Progenitor cell of endocrine pancreas (in vitro differentiated cells): ENCODE data around the gene DCX. TPM values are rescaled to one million over a fixed set of nuclear protein-coding genes. Genes with fewer than 3 reads are reported as not detected.
A peak's percentile ranks its signal among the peaks of the same experiment; 100 is the strongest.

Source experiments
- DNase-seq: peaks from one replicate; pipeline ENCODE4 v3.0.0; 2021; ENCODE audit warnings: low spot score; ENCODE audit not compliant: unreplicated experiment
- H3K27ac Mint-ChIP-seq: 2 replicates; pipeline ENCODE4 v1.8.0; 2021; ENCODE audit warnings: mild to moderate bottlenecking, moderate library complexity, mixed read lengths
- H3K27me3 Mint-ChIP-seq: 2 replicates; pipeline ENCODE4 v1.8.0; 2021; ENCODE audit warnings: mixed read lengths
- H3K36me3 Mint-ChIP-seq: 2 replicates; pipeline ENCODE4 v1.8.0; 2022; ENCODE audit warnings: mixed read lengths; ENCODE audit not compliant: insufficient read depth
- H3K4me1 Mint-ChIP-seq: 2 replicates; pipeline ENCODE4 v1.8.0; 2021; ENCODE audit warnings: low read depth, mixed read lengths
- H3K4me3 Mint-ChIP-seq: 2 replicates; pipeline ENCODE4 v1.8.0; 2021; ENCODE audit warnings: low read depth, mild to moderate bottlenecking, moderate library complexity, mixed read lengths
- H3K9me3 Mint-ChIP-seq: 2 replicates; pipeline ENCODE4 v1.8.0; 2021; ENCODE audit warnings: low read depth, mixed read lengths
- total RNA-seq: library from RNA; stranded (reverse); gene quantifications from 2 replicates; pipeline ENCODE4 v1.2.1, GENCODE V29; 2021
- TF ChIP-seq, protein P1 (sequence below): fragments of 200-600 bp; sonication (generic); IDR thresholded peaks from one replicate; pipeline ENCODE4 v1.5.0; 2021; ENCODE audit warnings: antibody characterized with exemption, mild to moderate bottlenecking; ENCODE audit not compliant: unreplicated experiment

Gene DCX
- total RNA-seq, 1 donor from 2014 or later, result 171 TPM

DNA sequence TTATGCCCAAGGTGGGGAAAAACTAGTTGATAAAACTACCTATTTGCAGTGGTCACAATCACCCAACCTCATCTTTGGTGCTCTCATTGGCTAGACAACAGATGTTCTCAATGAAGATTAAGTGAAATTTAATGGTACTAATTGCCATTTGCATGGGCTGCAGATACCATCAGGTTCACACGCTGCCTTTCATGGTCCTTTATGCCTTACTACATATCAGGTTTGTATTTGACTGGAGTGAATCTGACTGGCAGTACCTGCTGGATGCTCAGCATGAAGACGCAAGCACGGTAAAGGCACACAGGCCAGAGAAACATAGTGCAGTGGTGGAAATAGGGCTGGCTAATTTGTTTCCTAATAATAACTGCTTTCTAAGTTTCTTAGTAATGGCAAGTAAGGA is 48.3 kb downstream of the DCX start:
- H3K9me3 Mint-ChIP-seq, result no peaks in the 10 kb centered on the region
- TF ChIP-seq, protein P1, sequence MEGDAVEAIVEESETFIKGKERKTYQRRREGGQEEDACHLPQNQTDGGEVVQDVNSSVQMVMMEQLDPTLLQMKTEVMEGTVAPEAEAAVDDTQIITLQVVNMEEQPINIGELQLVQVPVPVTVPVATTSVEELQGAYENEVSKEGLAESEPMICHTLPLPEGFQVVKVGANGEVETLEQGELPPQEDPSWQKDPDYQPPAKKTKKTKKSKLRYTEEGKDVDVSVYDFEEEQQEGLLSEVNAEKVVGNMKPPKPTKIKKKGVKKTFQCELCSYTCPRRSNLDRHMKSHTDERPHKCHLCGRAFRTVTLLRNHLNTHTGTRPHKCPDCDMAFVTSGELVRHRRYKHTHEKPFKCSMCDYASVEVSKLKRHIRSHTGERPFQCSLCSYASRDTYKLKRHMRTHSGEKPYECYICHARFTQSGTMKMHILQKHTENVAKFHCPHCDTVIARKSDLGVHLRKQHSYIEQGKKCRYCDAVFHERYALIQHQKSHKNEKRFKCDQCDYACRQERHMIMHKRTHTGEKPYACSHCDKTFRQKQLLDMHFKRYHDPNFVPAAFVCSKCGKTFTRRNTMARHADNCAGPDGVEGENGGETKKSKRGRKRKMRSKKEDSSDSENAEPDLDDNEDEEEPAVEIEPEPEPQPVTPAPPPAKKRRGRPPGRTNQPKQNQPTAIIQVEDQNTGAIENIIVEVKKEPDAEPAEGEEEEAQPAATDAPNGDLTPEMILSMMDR, result no peak
- H3K4me3 Mint-ChIP-seq, result no peak overlapping the region
- peaks cover 20% of the 10 kb centered on the region for H3K4me1 Mint-ChIP-seq
- H3K27me3 Mint-ChIP-seq, result no peaks in the 10 kb centered on the region
- no peak for DNase-seq
- H3K27ac Mint-ChIP-seq, result no peak overlapping the region
- H3K36me3 Mint-ChIP-seq, result peaks cover 3% of the 10 kb centered on the region

DNA sequence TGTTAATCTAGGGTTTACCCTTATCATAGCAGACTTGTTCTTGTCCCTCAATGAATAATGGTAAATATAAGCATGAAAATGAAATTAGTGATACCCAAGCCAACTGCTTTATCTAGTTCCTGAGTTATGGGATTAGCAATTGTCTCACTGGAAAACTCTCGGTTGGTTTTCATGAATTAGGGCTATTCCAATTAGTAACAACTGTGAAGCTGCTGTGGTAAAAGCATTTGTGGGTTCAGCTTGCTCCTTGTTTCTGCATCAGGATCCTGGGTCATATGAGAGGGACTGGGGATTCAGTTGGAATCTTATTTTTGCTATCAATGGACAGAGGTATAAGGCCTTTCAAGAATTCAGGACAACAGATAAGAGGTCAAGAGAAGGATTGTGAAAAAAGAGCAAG is 50.2 kb downstream of the DCX start:
- no peak overlapping the region for H3K4me3 Mint-ChIP-seq
- peaks cover 3% of the 10 kb centered on the region for H3K36me3 Mint-ChIP-seq
- no peak overlapping the region for H3K27ac Mint-ChIP-seq
- no peaks in the 10 kb centered on the region for H3K27me3 Mint-ChIP-seq
- DNase-seq, result no peak
- H3K9me3 Mint-ChIP-seq, result no peaks in the 10 kb centered on the region
- TF ChIP-seq, protein P1, result no peak
- peaks cover 20% of the 10 kb centered on the region for H3K4me1 Mint-ChIP-seq

DNA sequence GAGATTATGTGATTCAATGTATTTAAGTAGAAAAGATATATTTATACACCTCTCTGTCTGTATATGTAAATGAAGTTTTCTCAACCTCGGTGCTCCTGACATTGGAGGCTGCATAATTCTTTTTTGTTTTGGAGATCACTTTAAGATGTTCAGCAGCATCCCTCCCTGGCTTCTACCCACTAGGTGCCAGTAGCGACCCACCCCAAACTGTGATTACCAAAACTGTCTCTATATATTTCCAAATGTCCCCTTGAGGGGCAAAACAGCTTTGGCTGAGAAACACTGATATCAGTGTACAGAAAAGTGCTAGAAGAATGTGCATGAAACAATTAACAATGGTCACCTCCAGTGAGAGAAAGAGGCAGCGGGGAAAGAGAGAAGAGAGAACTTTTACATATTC is 51.2 kb downstream of the DCX start:
- TF ChIP-seq, protein P1, result peak; percentile 34
- no peak for DNase-seq
- peaks cover 14% of the 10 kb centered on the region for H3K4me1 Mint-ChIP-seq
- no peak overlapping the region for H3K4me3 Mint-ChIP-seq
- peaks cover 9% of the 10 kb centered on the region for H3K36me3 Mint-ChIP-seq
- no peaks in the 10 kb centered on the region for H3K27me3 Mint-ChIP-seq
- H3K9me3 Mint-ChIP-seq, result peaks cover 5% of the 10 kb centered on the region
- no peak overlapping the region for H3K27ac Mint-ChIP-seq

DNA sequence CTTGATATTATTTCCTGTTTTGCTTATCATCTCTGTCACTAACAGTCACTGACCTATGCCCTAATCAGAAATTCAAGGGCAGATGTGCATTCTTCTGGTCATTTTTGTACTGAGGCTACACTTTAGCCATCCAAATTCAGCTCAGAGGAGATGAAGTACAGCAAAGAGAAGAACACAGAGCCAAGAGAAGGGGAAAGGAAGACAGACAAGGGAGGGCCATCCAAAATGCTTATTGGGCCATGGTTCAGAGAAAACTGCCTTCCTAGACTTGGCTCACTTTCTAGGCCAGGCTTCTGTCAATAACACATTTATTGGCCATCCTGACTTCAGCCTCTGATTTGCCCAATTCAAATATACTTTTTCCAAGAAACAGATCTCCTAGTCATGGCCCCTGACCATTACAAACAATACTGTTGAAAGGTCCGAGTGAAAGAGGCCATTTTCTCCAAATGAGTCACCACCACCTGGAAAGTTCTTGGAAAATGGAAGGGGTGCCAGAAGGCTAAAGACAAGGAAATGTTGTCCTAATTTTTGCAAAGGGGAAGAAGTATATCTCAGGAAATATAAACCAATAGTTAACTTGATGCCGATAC is 56.4 kb downstream of the DCX start:
- Mint-ChIP-seq H3K9me3 (peaks cover 5% of the 10 kb centered on the region), H3K27me3 (no peaks in the 10 kb centered on the region), H3K4me1 (peaks cover 8% of the 10 kb centered on the region), H3K4me3 (no peak overlapping the region), H3K27ac (no peak overlapping the region), H3K36me3 (peaks cover 12% of the 10 kb centered on the region)
- TF ChIP-seq, protein P1, result no peak
- no peak for DNase-seq

DNA sequence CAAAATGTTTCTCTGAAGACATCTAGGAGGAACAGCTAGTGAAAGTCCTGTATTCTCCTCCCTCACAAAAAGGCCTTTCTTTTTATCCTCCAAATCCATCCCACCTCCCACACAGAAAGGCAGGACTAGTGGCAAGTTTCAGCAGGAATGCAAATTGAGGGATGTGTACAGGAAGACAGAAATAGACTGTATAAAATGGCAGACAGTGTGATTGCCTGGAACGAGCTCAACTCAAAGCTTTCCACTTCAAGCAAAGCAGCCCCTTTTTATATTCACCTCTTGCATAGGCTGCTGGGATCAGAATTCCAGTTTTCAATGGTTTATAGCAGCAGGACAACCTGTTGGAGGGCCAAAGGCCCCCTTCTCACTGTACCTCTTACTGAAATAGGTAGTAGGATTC is 57.5 kb downstream of the DCX start:
- Mint-ChIP-seq H3K4me3 (no peak overlapping the region), H3K36me3 (peaks cover 11% of the 10 kb centered on the region), H3K27me3 (no peaks in the 10 kb centered on the region), H3K27ac (no peak overlapping the region), H3K4me1 (peaks cover 14% of the 10 kb centered on the region), H3K9me3 (peaks cover 5% of the 10 kb centered on the region)
- no peak for DNase-seq
- TF ChIP-seq, protein P1, result no peak
